ENCODE data around the gene TMA16. TPM values are rescaled to one million over a fixed set of nuclear protein-coding genes. Genes with fewer than 3 reads are reported as not detected.

TMA16 gene
- total RNA-seq, 4 donors from 2014 or later, result 19.5 to 24.8 (median 23.4) TPM

DNA sequence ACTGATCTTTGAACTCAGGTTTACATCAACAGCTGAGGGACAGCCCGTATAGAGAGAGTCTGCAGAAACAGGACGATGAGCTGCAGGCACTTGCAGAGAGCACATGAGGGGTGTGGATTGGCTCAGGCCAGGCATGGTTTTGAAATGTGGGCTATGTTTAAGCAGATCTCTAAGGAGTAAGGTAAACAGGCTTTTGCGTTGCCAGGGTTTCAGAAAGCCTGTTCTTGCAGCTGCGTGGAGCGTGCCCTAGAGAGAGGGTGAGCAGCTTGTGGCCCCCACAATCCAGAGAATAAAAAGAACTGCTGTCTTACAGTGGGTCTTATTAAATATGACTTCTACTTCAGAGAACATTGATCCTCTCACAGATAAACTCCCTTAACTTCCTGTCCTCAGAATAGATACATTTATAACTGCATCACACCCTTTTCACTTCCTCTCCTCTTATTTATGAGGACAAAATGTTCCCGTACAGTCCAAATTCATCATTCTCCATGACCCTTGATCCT, 64.1 kb downstream of the TMA16 start:
- no peak overlapping the region for H3K4me3 ChIP-seq (replicated peaks in 1 of 3)
- TF ChIP-seq, protein P1, sequence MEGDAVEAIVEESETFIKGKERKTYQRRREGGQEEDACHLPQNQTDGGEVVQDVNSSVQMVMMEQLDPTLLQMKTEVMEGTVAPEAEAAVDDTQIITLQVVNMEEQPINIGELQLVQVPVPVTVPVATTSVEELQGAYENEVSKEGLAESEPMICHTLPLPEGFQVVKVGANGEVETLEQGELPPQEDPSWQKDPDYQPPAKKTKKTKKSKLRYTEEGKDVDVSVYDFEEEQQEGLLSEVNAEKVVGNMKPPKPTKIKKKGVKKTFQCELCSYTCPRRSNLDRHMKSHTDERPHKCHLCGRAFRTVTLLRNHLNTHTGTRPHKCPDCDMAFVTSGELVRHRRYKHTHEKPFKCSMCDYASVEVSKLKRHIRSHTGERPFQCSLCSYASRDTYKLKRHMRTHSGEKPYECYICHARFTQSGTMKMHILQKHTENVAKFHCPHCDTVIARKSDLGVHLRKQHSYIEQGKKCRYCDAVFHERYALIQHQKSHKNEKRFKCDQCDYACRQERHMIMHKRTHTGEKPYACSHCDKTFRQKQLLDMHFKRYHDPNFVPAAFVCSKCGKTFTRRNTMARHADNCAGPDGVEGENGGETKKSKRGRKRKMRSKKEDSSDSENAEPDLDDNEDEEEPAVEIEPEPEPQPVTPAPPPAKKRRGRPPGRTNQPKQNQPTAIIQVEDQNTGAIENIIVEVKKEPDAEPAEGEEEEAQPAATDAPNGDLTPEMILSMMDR (IDR thresholded peaks at IDR 0.05), result no peak
- H3K27me3 ChIP-seq, result no peaks in the 10 kb centered on the region
- no peaks in the 10 kb centered on the region for H3K36me3 ChIP-seq
- intact Hi-C loops (cut with DNase I), result loop anchor here (10.0 kb wide), 2 partner anchors 126 to 1176 kb away; no protein-coding TSS in a partner anchor
- 22 to 26% methylated on average over 6 of the region's 6 CpGs for WGBS, 2 donors
- H3K4me1 ChIP-seq, result no peaks in the 10 kb centered on the region
- DNase-seq, result no peak
- H3K27ac ChIP-seq, result no peak overlapping the region
- H3K9me3 ChIP-seq, result no peaks in the 10 kb centered on the region

DNA sequence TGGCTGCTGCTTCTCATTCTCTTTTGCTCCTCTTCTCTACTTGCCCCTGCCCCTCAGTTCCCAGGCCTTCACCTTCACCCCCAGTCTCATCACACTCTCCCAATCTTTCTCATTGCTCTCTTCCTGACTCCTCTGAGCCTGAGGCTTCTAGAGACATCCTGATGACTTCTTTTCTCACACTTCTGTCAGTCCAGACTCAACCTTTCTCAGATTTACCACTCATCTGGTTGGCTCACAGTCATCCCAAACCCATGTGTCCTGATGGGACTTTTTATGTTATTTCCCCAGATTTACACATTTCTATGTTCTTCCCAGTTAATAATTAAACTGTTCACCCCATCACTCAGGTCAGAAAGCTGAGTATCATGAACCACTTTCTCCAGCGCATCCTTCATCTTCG, 68.0 kb downstream of the TMA16 start:
- Histone ChIP-seq H3K36me3 (no peaks in the 10 kb centered on the region), H3K4me3 (replicated peaks in 1 of 3) (no peak overlapping the region), H3K27me3 (no peaks in the 10 kb centered on the region), H3K27ac (no peak overlapping the region), H3K9me3 (no peaks in the 10 kb centered on the region), H3K4me1 (no peaks in the 10 kb centered on the region)
- TF ChIP-seq, protein P1 (IDR thresholded peaks at IDR 0.05), result no peak
- TF ChIP-seq POLR2A (IDR thresholded peaks at IDR 0.05), result no peak
- DNase-seq, result no peak
- intact Hi-C loops (cut with DNase I), result no loop called here
- 92 to 97% methylated on average over 2 of the region's 2 CpGs for WGBS, 2 donors

DNA sequence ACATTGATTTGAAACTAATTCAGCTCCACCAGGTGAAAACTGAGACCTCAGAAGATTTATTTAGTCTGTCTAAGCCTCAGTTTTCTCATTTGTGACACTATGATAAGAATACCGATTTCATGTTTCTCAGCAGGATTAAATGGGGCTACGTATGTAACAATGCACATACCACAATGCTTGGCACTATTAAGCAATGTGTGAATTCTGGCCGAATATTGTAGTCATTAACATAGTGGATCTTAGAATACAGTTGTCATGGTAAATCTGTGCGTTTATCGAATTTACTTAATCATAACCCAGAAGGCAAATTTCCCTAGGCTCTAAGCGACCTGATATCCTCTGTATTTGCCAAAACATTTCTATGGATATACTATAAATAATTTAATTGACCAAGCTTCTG, 69.1 kb downstream of the TMA16 start:
- Histone ChIP-seq H3K36me3 (no peaks in the 10 kb centered on the region), H3K4me3 (replicated peaks in 1 of 3) (no peak overlapping the region), H3K27ac (no peak overlapping the region), H3K4me1 (no peaks in the 10 kb centered on the region), H3K27me3 (no peaks in the 10 kb centered on the region), H3K9me3 (no peaks in the 10 kb centered on the region)
- DNase-seq, result no peak
- intact Hi-C loops (cut with DNase I), result no loop called here
- TF ChIP-seq, protein P1 (IDR thresholded peaks at IDR 0.05), result no peak
- TF ChIP-seq POLR2A (IDR thresholded peaks at IDR 0.05), result no peak
- WGBS, 2 donors, result 91 to 93% methylated on average over 6 of the region's 6 CpGs

DNA sequence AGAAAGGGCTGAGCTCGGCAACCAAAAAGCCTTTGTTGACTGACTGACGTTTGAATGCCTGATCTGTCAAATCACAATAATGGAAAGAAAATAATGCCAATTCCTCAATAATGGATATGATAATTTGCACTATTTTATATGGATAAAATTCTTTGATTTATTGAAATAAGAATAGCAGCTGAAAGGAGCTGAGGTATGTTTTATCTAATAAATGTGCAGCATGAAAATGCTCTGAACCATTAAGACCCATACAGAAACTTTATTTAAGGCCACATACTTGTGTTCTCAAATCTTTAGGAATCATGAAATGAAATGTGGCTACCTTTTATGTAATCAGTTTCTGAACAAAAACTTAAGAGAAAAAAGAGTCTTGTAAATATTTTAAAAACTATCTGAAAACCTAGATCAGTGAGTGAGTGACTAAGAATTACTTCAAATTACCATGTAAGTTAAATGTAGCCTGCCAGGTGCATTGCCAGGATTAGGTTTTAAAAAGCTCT, 69.8 kb downstream of the TMA16 start:
- DNase-seq, result no peak
- TF ChIP-seq, protein P1 (IDR thresholded peaks at IDR 0.05), result no peak
- TF ChIP-seq POLR2A (IDR thresholded peaks at IDR 0.05), result no peak
- Histone ChIP-seq H3K9me3 (no peaks in the 10 kb centered on the region), H3K4me3 (replicated peaks in 1 of 3) (no peak overlapping the region), H3K27ac (no peak overlapping the region), H3K36me3 (no peaks in the 10 kb centered on the region), H3K27me3 (no peaks in the 10 kb centered on the region), H3K4me1 (no peaks in the 10 kb centered on the region)
- intact Hi-C loops (cut with DNase I), result no loop called here
- WGBS, 2 donors, result 88 to 93% methylated on average over 2 of the region's 2 CpGs

DNA sequence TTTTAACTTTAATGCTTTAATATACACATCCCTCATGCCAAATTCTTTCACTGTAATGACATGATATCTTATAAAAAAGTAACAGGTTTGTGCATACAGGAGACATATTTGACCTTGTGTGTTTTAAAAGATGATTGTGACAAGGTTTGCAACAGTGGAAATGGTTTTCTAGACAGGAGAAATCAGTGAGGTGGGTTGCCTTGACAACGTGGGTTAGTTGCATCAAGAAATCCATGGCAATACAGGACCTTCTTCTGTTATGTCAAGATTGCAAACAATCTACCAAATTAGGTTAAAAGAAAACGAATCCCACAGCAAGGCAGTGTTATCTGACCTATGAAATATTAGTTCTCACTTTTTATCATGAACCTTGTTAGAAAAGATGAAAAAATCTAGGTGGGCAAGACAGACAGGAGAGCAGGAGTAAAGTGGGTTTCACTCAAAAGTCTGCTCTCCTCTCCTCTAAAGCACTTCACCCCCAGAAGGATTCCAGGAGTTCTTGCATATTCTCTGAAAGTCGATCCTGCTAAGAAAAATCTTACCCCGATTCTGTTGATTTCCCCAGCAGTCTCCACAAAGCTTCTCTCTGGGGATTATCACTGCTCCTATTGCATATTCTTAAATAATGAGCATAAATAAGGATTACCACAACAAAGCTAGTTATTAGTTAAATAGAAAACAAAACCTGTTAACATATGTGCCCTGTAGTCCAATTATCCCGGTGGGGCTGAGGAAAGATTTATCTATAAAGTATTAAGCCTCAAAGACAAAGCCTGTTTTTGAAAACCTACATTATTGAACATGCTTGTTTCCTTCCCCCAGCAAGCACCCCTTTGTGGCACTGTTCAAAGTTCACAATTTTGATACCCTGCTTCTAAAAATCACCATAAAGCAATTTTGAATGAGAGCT, 71.0 kb downstream of the TMA16 start:
- no peak for DNase-seq
- H3K9me3 ChIP-seq, result no peaks in the 10 kb centered on the region
- no peak for TF ChIP-seq POLR2A (IDR thresholded peaks at IDR 0.05)
- TF ChIP-seq, protein P1 (IDR thresholded peaks at IDR 0.05), result no peak
- no peaks in the 10 kb centered on the region for H3K27me3 ChIP-seq
- H3K36me3 ChIP-seq, result no peaks in the 10 kb centered on the region
- intact Hi-C loops (cut with DNase I), result no loop called here
- no peaks in the 10 kb centered on the region for H3K4me1 ChIP-seq
- no peak overlapping the region for H3K4me3 ChIP-seq (replicated peaks in 1 of 3)
- H3K27ac ChIP-seq, result no peak overlapping the region
- 23 to 28% methylated on average over 5 of the region's 5 CpGs for whole genome bisulfite sequencing, 2 donors
